OCI-LY7 (cell line): ENCODE data around the gene FRMPD4. TPM values are rescaled to one million over a fixed set of nuclear protein-coding genes. Genes with fewer than 3 reads are reported as not detected.

Experiments
- BruUV-seq: library from RNA; stranded (reverse); fragments of 400-500 nt; replicated peaks from 2 replicates; lab custom pipeline; 2021; lab: Mats Ljungman, UMichigan
- CTCF ChIA-PET: fragments of 300-600 bp; sonication (Branson Sonifier 250); formaldehyde crosslinking; loops from one replicate; lab custom pipeline; 2022; ENCODE audit warnings: antibody characterized with exemption; ENCODE audit not compliant: unreplicated experiment; lab: Charles Lee
- POLR2A ChIA-PET: fragments of 300-600 bp; sonication (Branson Sonifier 250); formaldehyde crosslinking; loops from one replicate; lab custom pipeline; 2022; ENCODE audit warnings: antibody characterized with exemption; lab: Charles Lee
- DNase-seq: peaks from one replicate; pipeline ENCODE4 v3.0.0-alpha.2; 2015; ENCODE audit warnings: low spot score
- H2AFZ ChIP-seq: fragments of 200-600 bp; sonication (generic), shearing (Covaris generic); 2 replicates; pipeline ENCODE4 v1.6.1; 2014; ENCODE audit warnings: mild to moderate bottlenecking, antibody characterized with exemption, low read length, moderate library complexity
- H3K27ac ChIP-seq: fragments of 200-600 bp; sonication (generic); 2 replicates; pipeline ENCODE4 v1.5.1; 2014; ENCODE audit warnings: mixed run types, low read depth, mild to moderate bottlenecking, moderate library complexity, low read length, inconsistent platforms; ENCODE audit not compliant: poor library complexity, severe bottlenecking
- H3K36me3 ChIP-seq: fragments of 200-600 bp; sonication (generic); 2 replicates; pipeline ENCODE4 v1.6.1; 2014; ENCODE audit warnings: mild to moderate bottlenecking, antibody characterized with exemption, low read length, moderate library complexity, mixed read lengths; ENCODE audit not compliant: insufficient read depth
- H3K4me1 ChIP-seq: fragments of 200-600 bp; sonication (generic); 2 replicates; pipeline ENCODE4 v1.5.1; 2014; ENCODE audit warnings: mild to moderate bottlenecking, low read length; ENCODE audit not compliant: insufficient read depth, poor library complexity, severe bottlenecking
- H3K4me2 ChIP-seq: fragments of 200-600 bp; sonication (generic); 2 replicates; pipeline ENCODE4 v1.6.1; 2014; ENCODE audit warnings: mild to moderate bottlenecking, low read length
- H3K4me3 ChIP-seq: fragments of 200-600 bp; sonication (generic); 2 replicates; pipeline ENCODE4 v1.5.1; 2014; ENCODE audit warnings: mild to moderate bottlenecking, low read depth, low read length; ENCODE audit not compliant: poor library complexity, severe bottlenecking
- H3K79me2 ChIP-seq: fragments of 200-600 bp; sonication (generic); 2 replicates; pipeline ENCODE4 v1.6.1; 2016; ENCODE audit warnings: low read depth, mild to moderate bottlenecking, low read length, moderate library complexity, mixed read lengths; ENCODE audit not compliant: insufficient read depth
- H3K9me2 ChIP-seq: fragments of 200-600 bp; sonication (generic); 2 replicates; pipeline ENCODE4 v1.6.1; 2016; ENCODE audit warnings: mild to moderate bottlenecking, low read length, mixed read lengths; ENCODE audit not compliant: insufficient read depth
- H3K9me3 ChIP-seq: fragments of 200-600 bp; sonication (generic); 2 replicates; pipeline ENCODE4 v1.6.1; 2014; ENCODE audit warnings: mild to moderate bottlenecking, mixed run types, low read length, mixed read lengths
- H4K20me1 ChIP-seq: fragments of 200-600 bp; sonication (generic); 2 replicates; pipeline ENCODE4 v1.6.1; 2014; ENCODE audit warnings: mild to moderate bottlenecking, antibody characterized with exemption, low read length, moderate library complexity, mixed read lengths; ENCODE audit not compliant: insufficient read depth
- EZH2phosphoT487 ChIP-seq: fragments of 200-600 bp; sonication (generic); IDR thresholded peaks from 2 replicates; pipeline ENCODE4 v1.6.1; 2018; ENCODE audit warnings: low read depth, borderline replicate concordance, mild to moderate bottlenecking, mixed run types, antibody characterized with exemption, low read length, moderate library complexity, mixed read lengths
- intact Hi-C: fragments of 100-400 bp; cut with micrococcal nuclease; formaldehyde crosslinking; loops from one replicate; pipeline ENCODE4 v1.10.0; 2022; ENCODE audit not compliant: unreplicated experiment
- total RNA-seq, 2 experiments: library from RNA; depleted of rRNA in 1 of 2; stranded (reverse); fragments of >200 nt in 1 of 2; shearing (Covaris generic) in 1 of 2; gene quantifications; 2 replicates each; pipeline ENCODE4 v1.2.3, GENCODE V29; 2014 to 2022
- TF ChIP-seq, protein P1 (sequence below): fragments of 200-600 bp; sonication (generic); conservative IDR thresholded peaks from 2 replicates; pipeline ENCODE4 v1.5.1; 2014; ENCODE audit warnings: mild to moderate bottlenecking, antibody characterized with exemption, low read length, moderate library complexity, mixed read lengths

Gene FRMPD4
- total RNA-seq, 2 experiments from 2014 or later, result not detected

GRCh38 chrX:12269484-12269883, 131.2 kb downstream of the FRMPD4 start:
- H3K9me2 ChIP-seq, result no peaks in the 10 kb centered on the region
- no peak overlapping the region for H2AFZ ChIP-seq
- no peak overlapping the region for H3K27ac ChIP-seq
- DNase-seq, result no peak
- H3K9me3 ChIP-seq, result no peaks in the 10 kb centered on the region
- no peaks in the 10 kb centered on the region for H3K79me2 ChIP-seq
- H3K4me1 ChIP-seq, result no peaks in the 10 kb centered on the region
- H4K20me1 ChIP-seq, result no peaks in the 10 kb centered on the region
- CTCF ChIA-PET, result no interaction called here
- no peaks in the 10 kb centered on the region for H3K36me3 ChIP-seq
- BruUV-seq, result no TSS peak
- H3K4me2 ChIP-seq, result no peak overlapping the region
- intact Hi-C loops, result no loop called here
- POLR2A ChIA-PET, result no interaction called here
- no peak overlapping the region for H3K4me3 ChIP-seq
- no peak for TF ChIP-seq EZH2phosphoT487
- TF ChIP-seq, protein P1, sequence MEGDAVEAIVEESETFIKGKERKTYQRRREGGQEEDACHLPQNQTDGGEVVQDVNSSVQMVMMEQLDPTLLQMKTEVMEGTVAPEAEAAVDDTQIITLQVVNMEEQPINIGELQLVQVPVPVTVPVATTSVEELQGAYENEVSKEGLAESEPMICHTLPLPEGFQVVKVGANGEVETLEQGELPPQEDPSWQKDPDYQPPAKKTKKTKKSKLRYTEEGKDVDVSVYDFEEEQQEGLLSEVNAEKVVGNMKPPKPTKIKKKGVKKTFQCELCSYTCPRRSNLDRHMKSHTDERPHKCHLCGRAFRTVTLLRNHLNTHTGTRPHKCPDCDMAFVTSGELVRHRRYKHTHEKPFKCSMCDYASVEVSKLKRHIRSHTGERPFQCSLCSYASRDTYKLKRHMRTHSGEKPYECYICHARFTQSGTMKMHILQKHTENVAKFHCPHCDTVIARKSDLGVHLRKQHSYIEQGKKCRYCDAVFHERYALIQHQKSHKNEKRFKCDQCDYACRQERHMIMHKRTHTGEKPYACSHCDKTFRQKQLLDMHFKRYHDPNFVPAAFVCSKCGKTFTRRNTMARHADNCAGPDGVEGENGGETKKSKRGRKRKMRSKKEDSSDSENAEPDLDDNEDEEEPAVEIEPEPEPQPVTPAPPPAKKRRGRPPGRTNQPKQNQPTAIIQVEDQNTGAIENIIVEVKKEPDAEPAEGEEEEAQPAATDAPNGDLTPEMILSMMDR, result no peak

- BruUV-seq, result no TSS peak
- Histone ChIP-seq H3K9me3 (no peaks in the 10 kb centered on the region), H3K4me2 (no peak overlapping the region), H3K79me2 (no peaks in the 10 kb centered on the region), H3K4me1 (no peaks in the 10 kb centered on the region), H3K27ac (no peak overlapping the region), H3K36me3 (no peaks in the 10 kb centered on the region), H3K9me2 (no peaks in the 10 kb centered on the region), H2AFZ (no peak overlapping the region), H3K4me3 (no peak overlapping the region), H4K20me1 (no peaks in the 10 kb centered on the region)
- POLR2A ChIA-PET, result no interaction called here
- no peak for DNase-seq
- CTCF ChIA-PET, result no interaction called here
- TF ChIP-seq EZH2phosphoT487, result no peak
- TF ChIP-seq, protein P1, result no peak
- intact Hi-C loops, result no loop called here
Measured at GRCh38 chrX:12278151-12278550, 139.9 kb downstream of the FRMPD4 start.

GRCh38 chrX:12282991-12283390, 144.7 kb downstream of the FRMPD4 start:
- DNase-seq, result no peak
- no peak overlapping the region for H2AFZ ChIP-seq
- no peaks in the 10 kb centered on the region for H4K20me1 ChIP-seq
- H3K27ac ChIP-seq, result no peak overlapping the region
- H3K79me2 ChIP-seq, result no peaks in the 10 kb centered on the region
- POLR2A ChIA-PET, result no interaction called here
- intact Hi-C loops, result no loop called here
- CTCF ChIA-PET, result no interaction called here
- BruUV-seq, result no TSS peak
- H3K9me2 ChIP-seq, result no peaks in the 10 kb centered on the region
- H3K4me1 ChIP-seq, result no peaks in the 10 kb centered on the region
- no peaks in the 10 kb centered on the region for H3K36me3 ChIP-seq
- no peak for TF ChIP-seq EZH2phosphoT487
- TF ChIP-seq, protein P1, result no peak
- no peaks in the 10 kb centered on the region for H3K9me3 ChIP-seq
- H3K4me2 ChIP-seq, result no peak overlapping the region
- no peak overlapping the region for H3K4me3 ChIP-seq
